Ishikawa (cell line): Measurements from ENCODE around the gene LETM1.

Experiments used
- CEBPB ChIP-seq: IDR thresholded peaks from 2 replicates; pipeline ENCODE4 v1.6.1; 2012
- CREB1 ChIP-seq: IDR thresholded peaks from 2 replicates; pipeline ENCODE4 v1.6.1; 2012; ENCODE audit warnings: low read depth
- EP300 ChIP-seq: IDR thresholded peaks from 2 replicates; pipeline ENCODE4 v1.6.1; 2012; ENCODE audit warnings: borderline replicate concordance
- RAD21 ChIP-seq: IDR thresholded peaks from 2 replicates; pipeline ENCODE4 v1.6.1; 2012; ENCODE audit warnings: low read depth
- REST ChIP-seq: IDR thresholded peaks from 2 replicates; pipeline ENCODE4 v1.6.1; 2012; ENCODE audit warnings: low read depth, mild to moderate bottlenecking
- TAF1 ChIP-seq: IDR thresholded peaks from 2 replicates; pipeline ENCODE4 v1.6.1; 2012; ENCODE audit warnings: low read depth, mild to moderate bottlenecking
- TEAD4 ChIP-seq: IDR thresholded peaks from 2 replicates; pipeline ENCODE4 v1.6.1; 2012
- YY1 ChIP-seq: IDR thresholded peaks from 2 replicates; pipeline ENCODE4 v1.6.1; 2012; ENCODE audit warnings: low read depth
- TF ChIP-seq, protein P1 (sequence below): IDR thresholded peaks from 2 replicates; pipeline ENCODE4 v1.6.1; 2012

DNA sequence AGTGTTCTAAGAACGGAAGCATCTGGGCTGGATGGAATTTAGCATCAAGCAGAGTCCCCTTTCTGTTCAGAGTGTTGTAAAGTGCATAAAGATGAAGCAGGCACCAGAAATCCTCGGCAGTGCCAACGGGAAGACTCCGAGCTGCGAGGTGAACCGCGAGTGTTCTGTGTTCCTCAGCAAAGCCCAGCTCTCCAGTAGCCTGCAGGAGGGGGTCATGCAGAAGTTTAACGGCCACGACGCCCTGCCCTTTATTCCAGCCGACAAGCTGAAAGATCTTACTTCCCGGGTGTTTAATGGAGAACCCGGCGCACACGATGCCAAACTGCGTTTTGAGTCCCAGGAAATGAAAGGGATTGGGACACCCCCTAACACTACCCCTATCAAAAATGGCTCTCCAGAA, 44.7 kb upstream of the LETM1 start:
- TF ChIP-seq EP300 (no peak), TAF1 (no peak), CREB1 (no peak), YY1 (no peak), REST (no peak), RAD21 (no peak), TEAD4 (no peak), CEBPB (no peak)
- TF ChIP-seq, protein P1, sequence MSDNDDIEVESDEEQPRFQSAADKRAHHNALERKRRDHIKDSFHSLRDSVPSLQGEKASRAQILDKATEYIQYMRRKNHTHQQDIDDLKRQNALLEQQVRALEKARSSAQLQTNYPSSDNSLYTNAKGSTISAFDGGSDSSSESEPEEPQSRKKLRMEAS = no peak
